Inferior parietal cortex (tissue), 1 donor: ENCODE measurements around the gene RRAD.

Experiments used
- DNase-seq: peaks from one replicate; pipeline ENCODE4 v3.0.0-alpha.2; 2016; ENCODE audit errors: extremely low spot score

Gene RRAD

GRCh38 chr16:66917741-66918140 is 7.6 kb downstream of the RRAD start:
- no peak for DNase-seq

GRCh38 chr16:66916518-66916917 is 8.8 kb downstream of the RRAD start:
- DNase-seq: no peak

DNA sequence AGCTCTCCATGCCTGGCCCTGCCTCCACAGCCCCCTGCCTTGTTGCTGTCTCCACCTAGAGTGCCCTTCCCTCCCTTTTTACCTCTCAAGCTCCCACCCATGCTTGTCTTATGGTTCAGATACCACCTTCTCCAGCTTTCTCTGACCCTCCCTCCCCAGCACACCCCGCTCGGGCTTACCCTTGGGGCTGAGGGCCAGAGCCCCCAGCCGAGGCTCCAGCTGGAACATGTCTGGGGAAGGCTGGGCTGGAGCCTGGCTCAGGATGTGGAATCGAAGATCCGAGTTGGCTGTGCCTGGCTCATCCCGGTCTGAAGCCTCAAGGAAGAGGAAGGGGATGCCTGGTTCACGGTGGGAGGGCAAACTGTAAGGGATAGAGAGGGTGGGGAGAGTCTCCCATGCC is 10.3 kb downstream of the RRAD start:
- no peak for DNase-seq

- DNase-seq: no peak
Measured at GRCh38 chr16:66914541-66914940, 10.8 kb downstream of the RRAD start.

DNA sequence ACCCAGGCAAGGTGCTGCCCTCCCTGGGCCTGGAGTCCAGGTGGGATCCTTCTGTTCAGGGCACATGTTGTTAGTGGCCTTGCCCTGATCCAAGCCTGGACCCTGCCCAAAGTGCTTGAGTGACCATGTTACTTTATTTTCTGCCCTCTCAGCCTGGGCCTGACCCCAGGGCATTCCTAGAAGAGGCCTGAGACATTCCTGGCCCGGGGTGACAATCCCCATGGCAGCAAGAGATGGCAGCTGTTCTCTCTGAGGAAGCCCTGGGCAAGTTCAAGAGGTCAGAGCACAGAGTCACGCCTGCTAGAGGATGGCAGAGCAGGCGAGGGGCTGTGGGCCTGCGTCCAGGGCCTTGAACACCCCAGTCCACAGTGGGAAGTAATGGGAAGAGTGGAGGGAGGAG is 11.6 kb downstream of the RRAD start:
- DNase-seq: no peak

DNA sequence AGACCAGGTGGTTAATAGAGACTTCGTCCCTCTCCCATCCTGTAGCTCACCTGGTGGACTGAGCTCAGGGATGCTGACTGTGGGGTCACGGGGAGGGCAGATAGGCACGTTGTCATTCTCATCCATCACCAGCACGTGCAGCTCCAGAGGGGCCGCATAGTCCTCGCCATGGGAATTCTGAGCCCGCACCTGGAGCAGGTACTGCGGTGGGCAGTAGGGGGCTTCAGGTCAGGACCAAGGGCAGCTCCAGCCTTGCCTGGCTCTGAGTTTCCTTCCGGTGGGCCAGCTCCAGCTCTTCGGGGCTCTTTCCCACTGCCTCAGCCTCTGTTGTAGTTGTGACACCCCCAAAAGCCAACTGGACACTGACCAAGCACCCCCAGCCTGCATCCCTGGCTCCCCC is 12.3 kb downstream of the RRAD start:
- DNase-seq: no peak

DNA sequence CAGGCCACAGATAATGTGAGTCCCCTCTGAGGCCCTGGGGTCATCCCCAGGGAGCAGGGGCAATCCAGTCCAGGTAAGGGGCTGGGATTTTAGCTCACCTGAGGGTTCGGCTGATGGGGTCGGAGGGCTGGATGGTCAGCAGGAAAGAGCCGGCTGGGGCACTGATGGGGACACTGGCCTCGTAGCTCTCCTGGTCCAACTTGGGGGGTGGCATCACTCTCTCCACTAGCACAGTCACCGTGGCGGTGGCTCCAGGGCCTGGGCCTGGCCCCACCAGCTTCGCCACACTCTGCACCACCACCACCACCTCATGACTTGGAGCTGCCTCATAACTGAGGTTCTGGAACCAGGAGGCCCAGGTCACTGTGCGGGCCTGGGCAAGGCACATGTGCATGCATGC is 13.5 kb downstream of the RRAD start:
- no peak for DNase-seq

- no peak for DNase-seq
Measured at GRCh38 chr16:66911112-66911511, 14.2 kb downstream of the RRAD start.

- no peak for DNase-seq
Measured at GRCh38 chr16:66910175-66910940, 15.0 kb downstream of the RRAD start.

GRCh38 chr16:66908762-66909559 is 16.4 kb downstream of the RRAD start:
- no peak for DNase-seq

GRCh38 chr16:66908116-66908515 is 17.2 kb downstream of the RRAD start:
- no peak for DNase-seq

GRCh38 chr16:66906916-66907836 is 18.2 kb downstream of the RRAD start:
- no peak for DNase-seq

GRCh38 chr16:66905633-66906539 is 19.4 kb downstream of the RRAD start:
- DNase-seq: no peak

DNA sequence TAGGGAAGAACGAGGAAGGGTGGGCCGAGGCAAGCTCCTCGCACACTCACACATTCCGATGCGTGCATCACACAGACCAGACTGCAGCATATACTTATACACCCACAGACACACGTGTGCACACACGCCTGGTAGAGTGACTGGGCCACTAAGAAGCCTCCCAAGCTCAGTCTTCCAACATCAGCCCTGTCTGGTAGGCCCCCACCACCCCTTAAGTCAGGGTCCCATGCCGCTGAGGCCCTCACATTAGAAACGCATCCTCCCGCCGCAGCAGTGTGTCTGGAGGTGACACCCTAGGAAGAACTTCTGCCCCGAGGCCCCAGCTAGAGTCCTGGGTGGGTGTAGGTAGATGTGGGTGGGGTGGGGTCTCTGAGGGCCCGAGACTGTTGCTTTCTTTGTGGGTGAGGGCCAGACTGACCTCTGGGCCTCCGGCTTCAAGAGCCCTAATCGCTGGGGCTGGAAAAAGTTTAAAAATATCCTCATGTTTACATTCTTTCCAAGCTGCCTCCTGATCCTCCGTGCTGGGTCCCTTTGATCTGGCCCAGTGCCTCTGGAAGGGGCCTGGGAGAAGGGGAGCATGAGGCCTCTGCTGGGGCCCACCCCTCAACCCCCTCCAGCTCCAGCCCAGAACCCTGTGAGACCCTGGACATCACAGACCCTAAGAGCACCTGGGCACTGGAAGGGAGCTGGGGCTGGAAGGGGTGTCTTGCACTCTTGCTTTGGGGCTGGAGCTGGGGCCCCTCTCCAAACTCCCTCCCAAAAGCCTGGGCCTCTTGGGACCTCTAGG is 20.3 kb downstream of the RRAD start:
- no peak for DNase-seq

DNA sequence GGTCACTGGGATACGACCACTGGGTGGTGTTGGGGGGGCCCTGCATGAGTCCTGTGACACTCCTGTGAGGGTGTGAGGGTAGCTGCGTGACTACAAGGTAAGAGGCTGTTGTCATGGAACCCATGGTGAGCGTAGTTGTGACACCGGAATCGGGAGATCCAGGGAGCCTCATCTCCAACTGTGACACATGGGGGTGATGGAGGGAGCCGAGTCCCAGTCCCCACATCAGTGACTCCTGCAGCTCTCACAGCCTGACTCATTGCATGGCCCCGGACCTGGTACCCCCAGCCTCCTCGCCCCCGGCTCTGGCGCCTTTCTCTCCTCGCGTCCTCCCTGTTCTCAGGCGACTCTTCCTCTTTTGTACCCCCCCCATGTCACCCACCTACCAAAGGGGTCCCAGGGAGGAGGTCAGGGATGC is 20.9 kb downstream of the RRAD start:
- DNase-seq: no peak

- DNase-seq: no peak
Measured at GRCh38 chr16:66903544-66904427, 21.5 kb downstream of the RRAD start.

- DNase-seq: no peak
Measured at GRCh38 chr16:66902648-66903543, 22.4 kb downstream of the RRAD start.

GRCh38 chr16:66901626-66902025 is 23.7 kb downstream of the RRAD start:
- no peak for DNase-seq
